CD4-positive, alpha-beta T cell treated with Interleukin-10 for 1 hour (primary cell): ENCODE results near the gene VAV2.

Experiments used
- DNase-seq: peaks from one replicate; pipeline ENCODE4 v3.0.0-alpha.2; 2020

Gene VAV2

DNA sequence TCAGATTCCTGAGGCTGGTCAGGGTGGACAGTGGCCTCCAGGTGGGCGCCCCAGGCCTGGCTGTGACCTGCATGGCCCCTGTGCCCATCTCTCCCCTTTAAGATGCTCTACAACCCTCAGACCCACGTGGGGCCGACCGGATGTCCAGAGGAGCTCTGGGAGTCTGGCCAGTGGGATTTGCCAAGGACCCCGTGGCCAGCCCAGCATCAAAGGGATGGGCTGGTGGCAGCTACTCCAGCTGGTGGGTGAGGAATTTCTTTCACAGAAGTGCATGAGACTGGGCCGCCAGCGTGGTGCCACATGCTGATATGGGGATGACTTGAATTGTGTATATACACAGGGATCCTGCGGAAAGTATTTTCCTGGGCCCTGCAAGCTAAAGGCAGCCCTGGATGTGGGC, 159.2 kb downstream of the VAV2 start:
- DNase-seq = no peak

DNA sequence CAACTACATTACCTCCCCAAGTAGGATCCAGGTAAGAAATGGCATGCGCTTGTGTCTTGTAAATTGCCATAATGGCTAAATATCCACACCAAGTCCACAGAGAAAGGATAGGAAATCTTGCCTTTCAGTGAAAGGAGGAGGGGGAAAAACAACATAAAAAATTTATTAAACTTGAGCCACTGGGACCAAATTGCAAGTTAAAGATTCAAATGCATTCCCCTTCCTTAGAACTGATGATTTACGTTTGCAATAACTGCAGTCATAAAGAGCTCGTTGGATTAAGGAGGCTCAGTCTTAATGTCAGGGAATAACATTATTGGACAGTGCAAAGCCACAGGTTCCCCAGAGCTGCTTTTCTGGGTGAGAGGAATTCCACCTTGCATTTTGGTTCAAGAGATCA, 161.4 kb downstream of the VAV2 start:
- DNase-seq = no peak

DNA sequence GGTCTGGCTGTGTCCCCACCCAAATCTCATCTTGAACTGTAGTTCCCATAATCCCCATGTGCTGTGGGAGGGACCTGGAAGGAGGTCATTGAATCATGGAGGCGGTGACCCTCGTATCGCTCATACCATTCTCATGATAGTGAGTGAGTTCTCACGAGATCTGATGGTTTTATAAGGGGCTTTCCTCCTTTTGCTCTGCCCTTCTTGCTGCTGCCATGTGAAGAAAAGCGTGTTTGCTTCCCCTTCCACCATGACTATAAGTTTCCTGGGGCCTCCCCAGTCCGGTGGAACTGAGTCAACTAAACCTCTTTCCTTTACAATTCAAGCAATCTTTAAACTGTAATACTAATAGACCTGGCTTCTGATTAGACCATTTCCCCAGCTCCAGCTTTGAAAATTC, 161.8 kb downstream of the VAV2 start:
- DNase-seq = no peak

DNA sequence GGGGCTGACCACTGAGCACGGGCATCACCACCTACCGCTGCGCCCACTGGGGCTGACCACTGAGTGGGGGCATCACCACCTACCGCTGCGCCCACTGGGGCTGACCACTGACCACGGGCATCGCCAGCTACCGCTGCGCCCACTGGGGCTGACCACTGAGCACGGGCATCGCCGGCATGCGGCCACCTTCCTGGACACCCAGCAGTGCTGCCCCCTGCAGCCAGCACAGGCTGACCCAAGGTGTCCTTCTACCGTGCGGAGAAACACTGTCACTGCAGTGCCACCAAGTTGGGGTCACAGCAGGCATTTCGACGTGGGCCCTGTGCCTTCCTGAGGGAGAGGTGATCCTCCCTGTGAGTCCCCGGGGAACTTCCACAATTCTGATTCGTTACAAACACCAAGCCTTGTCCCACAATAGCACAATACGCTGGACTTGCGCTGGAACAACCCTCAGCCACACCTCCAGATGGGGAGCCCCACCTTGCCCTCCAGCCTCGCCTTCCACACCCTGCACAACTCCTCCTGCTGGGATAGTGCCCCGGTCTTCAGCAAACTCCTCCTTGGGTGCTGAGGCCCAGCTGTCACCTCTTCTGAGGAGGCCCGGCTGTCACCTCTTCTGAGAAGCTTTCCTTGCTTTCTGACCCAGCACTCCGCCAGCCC, 163.7 kb downstream of the VAV2 start:
- no peak for DNase-seq

DNA sequence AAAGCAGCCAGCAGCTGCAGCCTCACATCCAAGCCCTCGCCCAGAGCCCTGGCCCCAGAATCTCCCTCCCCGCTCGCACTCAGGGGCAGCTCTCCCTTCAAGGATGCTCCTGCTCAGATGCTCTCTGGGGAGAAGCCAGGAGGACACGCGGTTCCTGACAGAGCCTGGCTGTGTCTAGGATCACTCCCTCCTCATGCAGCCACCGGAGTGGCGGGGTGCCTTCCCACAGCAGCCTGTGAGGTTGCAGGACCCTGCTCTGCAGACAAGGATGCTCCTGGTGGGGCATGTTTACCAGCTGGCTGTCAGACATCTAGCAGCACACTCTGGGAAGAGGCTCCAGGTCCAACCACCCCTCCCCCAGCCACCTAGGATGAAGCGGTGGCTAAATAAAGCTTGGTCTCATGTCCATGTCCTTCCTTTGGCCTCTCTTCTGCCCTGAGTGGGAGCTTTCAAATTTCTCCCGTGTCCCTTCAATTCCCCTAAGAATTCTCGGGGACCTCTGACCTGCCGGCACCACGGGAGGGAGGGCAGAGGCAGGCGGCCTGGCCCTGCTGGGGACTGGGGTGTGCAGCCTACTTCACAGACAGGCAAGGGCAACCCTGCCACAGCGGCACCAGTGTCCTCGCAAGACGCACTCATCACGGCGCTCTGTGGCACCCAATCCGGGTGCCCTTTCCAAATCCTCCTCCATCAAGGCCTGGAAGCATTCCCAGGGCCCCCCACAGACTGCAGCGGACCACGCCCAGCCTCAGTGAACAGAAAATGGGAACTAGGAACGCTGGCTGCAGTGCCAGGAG, 165.6 kb downstream of the VAV2 start:
- DNase-seq = no peak

DNA sequence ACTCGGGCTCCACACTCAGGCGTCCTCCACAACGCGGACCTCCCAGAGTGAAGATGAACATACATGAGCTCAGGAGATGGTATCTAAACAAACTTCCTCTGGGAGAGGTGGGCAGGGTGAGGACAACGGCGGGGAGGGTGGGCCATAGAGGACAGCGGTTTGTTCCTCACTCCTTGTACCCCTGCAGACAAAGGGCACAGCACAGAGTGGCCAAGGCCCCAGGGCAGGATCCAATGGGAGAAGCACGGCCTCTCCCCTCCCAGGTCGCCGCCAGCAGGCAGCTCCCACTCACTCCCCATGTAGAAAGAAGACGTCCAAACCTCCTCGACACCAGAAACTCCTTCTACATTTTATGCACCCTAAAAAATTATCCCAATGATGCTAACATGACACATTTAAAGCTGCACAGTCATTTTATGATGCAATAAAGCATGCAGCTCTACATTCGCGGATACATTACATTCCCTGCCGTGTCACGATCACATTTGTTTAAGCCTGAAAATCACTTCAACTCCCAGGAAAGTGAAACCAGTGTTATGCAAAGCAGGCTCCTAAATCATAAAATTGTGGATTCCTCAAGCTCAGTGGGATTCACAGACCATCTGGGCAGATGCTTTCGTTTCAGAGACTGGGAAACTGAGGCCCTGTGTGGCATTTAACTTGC, 166.4 kb downstream of the VAV2 start:
- DNase-seq = no peak

DNA sequence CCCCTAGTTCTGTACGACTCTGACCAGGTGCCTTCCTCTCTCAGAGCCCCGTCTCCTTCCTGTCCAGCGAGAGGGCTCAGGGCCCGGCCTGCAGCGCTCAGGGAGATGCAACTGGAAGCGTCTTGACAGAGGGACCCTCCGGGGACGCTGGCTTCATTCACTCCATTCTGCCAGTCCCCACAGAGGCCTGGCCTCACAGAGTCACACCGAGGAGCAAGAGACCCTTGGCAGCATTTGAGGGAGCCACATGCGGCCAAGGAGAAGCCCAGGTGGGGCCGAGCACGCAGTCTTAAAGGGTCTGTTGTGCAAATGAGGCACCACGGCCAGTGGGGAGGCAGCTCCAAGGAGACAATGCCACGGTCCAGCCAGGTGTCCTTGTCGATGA, 167.3 kb downstream of the VAV2 start:
- DNase-seq = no peak

DNA sequence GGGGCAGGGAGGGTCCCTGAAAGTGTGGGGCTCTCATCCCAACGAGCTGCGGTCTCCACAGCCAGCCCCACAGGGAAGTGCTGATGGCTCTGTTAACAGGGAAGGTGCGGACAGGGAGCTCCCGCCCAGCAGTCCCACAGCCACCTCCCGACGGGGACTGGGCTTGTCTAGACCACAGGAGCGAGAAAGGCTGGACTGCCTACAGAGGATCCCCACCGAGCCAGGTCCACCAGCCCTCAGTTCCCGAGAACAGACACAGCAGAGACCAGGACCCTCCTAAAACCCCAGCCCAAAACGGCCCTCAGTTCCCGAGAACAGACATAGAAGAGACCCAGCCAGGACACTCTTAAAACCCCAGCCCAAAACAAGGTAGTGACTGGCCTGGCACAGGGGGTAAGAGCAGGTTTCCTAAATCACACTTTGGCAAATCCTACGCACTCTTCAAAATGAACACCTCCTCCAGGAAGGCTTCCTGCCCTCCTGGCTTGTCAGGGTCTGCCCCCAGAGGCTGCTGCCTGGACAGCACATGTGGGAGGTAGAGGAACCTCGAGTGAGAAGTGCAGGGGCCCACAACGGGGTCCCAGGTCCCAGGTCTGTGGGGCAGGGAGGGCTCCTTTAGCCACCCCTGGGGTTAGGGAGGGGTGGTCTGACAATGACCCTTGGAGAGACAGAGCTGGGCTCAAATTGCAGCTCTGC, 167.9 kb downstream of the VAV2 start:
- DNase-seq = no peak

DNA sequence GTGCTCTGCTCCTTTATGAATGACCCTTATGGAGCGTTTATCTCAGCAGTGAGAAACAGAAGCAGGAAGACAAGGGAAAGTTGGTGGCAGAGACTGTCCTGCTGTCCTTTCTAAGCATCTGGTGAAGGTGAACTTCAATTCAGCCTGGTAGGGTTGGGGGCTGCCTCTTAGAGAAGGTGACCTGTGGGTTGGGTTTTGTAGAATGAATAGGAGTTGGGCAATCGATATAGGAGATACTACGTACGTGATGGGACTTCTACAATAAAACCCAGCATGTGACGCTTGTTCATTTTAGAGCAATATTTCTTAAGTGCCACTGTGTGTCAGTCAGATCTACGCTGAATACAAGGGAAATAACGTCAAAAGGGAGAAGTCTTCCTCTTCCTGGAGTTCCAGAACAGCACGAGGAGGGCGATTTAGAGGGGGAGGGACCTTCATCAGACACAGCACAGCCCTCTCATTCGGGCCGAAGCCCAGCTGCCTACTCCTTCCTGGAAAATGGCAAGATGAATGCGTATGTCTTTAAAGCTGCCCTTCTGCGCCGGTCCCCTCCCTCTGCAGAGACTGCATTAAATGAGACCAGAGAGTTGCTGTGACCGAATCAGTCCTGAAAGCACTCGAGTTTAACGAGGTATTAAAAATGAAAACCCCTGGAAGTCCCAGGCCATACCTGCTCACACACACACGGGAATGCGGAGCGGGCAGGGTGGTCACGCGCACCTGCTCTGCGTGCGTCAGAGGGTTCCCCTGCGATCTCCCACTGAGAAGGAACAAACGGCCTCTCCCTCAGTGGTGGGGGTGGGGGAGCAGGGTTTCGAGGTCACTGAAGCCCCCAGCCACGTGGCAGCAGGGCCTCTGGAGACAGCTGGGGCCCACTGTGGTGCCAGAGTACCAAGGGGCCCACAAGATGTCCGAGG, 168.7 kb downstream of the VAV2 start:
- DNase-seq = no peak

DNA sequence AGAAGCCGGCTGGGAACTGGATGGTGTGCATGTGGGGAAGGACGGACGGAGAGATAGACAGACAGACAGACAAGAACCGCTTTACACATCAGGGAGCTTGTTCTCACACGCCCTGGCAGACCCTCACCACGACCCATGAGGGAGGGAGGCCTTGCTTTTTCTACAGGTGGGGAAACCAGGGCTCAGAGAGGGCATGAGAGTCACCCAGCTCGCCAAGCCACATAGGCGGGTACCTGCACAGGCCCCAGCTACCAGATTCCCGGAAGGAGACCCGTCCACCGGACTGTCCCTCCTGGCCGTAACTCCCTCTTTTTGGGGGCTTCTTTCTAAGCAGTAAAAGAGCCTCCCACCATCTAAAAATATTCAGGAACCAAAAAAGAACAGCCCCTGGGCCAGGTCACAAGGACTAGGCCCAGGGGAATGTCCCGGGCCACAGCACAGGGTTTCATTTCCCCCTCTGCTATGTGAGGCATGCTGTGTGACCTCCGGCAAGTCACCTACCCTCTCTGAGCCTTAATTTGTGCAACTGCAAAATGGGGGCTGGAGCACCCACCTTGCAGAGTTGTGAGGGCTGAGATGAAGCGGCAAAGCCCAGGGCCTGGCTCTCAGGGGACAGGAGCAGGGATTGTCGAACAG, 169.6 kb downstream of the VAV2 start:
- DNase-seq = no peak

DNA sequence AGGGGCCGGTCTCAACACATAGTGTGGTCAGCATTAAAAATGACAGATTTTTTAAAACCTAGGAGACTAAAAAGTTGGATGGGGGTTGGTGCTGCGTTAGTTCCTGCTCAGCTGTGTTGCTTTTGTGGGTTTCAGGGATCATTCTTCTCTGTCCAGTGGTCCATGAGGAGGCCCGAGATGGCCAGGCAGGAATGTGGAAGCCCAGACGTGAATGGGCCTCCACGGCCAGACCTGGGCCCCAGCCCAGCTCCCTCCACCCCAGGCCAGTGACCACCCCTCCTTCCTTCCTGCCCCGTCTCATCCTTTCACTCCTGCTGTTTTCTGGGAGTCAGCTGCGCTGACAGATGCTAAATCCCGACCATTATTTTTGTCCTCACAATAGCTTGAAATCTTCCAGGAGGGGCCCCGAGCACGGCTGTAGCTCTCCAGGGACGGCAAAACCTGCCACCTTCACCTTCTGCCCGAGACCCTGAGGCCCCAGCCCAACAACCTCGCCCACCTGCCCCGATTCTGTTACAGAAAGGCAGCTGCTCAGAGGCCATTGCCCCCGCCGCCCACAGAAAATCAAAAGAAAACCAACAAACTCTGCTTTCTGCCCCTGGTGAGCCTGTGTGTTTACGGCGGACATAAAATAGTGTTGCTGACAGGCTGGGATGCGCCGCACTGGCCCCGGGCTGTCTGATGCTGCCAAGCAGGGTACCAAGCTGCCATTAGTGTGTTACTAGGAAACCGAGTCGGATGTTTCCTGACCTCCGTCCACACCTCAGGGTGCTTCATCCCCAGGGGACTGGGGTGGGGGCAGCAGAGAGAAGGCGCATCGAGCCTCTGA, 170.3 kb downstream of the VAV2 start:
- no peak for DNase-seq

DNA sequence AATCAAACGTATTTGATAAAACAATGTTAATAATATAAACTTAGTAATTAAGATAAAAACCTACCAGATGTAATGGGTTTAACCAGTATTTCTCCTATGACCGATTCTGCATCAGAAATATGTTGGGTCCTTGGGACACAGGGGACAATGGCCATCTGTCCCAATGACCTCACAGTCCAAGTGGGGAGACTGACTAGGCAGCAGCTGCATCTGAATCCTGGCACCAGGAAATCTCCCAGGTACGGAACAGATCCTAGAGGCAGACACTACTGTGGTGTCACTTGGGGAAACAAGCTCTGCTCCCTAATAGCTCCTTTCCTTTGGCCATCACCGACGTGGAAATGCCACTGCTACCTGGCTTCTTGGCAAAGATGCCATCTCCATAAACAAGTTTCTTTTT, 172.2 kb downstream of the VAV2 start:
- no peak for DNase-seq

DNA sequence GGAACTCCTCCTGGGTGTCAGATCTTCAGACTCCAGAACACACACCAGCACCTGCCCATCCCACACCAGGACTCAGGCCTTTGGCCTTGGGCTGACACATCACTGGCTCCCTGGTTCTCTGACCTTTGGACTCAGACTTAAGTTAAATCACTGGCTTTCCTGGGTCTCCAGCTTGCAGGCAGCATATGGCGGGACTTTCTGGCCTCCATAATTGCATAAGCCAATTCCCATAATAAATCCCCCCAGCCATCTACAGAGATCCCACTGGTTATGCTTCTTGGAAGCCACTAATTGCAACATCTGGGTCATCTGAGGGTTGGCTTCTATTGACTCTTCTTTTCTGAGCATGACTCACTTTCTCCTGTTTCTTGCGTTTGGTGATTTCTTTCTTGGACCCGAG, 173.7 kb downstream of the VAV2 start:
- DNase-seq = no peak

DNA sequence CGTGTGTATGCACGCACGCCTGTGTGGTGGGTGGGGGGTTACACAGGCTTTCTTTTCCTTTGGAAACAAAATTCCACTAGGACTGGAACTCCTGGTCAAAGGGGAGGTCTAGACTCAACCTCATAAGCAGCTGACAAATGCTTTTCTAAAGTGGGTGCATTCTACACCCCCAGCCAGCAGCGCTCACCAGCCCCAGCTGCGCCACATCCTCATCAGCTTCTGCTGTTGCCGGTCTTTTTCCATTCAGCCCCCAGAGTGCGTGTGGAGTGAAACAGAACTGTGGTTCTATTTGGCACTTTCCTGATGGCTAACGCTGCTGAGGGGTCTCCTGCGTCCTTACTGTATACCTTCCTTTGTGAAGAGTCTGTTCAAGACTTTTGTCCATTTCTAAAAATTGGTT, 176.3 kb downstream of the VAV2 start:
- DNase-seq = no peak

DNA sequence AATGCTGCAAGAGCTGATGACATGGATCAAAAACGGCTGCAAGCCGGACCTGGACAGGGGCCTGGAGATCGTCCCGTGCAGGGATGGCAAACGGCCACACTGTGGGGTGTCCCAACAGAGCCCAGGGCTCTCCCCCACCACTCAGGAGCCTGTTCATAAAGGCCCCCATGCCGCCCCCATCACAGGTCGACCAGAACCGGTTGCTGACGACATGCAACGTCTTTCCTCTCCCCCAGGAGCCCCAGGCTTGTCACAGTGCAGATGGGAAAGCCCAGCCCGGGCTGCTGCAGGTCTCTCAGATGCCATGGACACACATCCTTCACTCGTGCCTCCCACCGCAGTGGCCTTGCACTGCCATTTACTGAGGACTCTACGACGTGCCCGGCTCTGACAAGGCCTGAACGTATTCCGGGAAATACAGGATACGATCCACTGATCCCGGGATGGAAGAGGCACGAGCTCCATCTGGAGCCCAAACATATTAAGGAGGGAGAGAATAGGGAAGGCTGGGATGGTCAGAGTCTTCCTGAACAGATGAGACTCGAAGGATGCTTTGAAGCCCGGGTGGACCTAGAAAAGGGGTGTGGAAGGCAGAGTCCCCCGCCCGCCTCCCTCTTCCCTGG, 177.4 kb downstream of the VAV2 start:
- no peak for DNase-seq

DNA sequence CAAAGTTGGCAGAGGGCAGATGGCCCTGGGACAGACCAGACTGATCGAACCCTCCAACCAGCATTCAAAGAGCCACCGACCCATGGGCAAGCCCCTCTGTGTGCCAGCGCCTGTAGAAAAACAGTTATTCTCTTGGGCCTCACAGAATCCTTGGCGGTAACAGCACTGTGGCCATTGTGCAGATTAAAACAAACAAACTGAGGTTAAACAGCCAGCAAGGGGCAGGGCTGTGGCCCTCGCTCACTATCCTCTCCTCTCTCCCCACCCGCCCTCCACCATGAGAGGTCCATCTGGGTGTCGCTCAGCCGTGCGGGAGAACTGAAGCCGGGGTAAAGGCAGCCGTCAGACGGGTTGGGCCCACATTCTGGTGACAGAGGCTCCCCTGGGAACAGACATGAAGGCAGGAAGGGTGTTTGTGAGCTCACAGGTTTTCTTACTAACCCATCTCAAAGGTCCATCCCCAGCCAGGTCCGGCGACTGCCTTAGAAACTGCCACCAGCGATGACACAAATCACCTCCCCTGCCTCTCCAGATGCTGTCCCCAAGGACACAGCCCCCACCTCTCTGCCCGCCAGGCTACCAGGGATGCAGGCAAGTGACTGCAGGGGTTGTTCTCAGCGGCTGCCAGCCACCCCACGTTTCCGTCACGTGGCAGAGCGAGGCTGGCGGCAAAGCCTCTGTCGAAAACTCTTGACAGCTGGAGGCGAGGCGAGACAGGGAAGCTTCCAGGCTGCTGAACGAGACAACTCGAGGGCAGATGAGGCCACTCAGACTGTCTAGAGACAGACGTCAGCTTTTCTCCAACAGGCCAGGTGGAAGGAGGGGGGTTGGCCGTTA, 178.2 kb downstream of the VAV2 start:
- DNase-seq = no peak

DNA sequence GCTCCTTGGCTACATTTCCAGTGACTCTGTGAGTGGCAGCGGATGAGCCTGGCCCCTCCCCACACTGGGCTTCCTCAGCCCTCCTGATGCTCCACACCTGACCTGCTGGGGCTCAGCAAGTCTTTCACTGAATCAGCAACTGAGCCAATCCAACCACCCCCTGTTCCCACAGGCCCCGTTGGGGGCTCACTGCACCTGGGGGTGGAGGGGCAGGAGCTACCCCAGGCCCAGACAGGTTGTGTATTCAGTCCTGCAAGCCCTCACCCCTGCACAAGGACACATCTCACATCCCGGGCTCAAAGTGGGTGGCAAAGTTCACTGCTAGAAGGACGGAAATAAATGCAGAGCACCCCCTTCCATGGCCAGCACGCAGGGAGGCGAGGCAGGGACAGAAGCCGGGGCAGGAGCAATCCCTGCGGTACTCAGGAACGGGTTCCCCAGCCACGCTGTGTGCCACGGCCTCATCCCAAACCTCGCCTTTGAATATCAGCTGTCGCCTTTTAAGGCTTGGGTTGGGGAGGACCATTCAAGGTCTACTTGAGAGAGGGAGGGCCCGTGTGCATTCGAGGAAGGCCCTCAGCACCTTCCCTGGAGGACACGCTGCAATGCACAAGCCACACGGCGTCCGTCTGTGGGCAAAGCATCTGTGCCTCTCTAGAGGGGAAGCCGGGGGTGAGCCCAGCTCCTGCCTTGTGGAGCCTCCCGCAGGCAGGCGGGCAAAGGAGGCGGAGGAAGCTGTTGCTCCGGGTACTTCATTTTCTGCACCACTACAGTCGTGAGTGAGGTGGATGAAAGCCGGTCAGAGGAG, 179.0 kb downstream of the VAV2 start:
- no peak for DNase-seq

DNA sequence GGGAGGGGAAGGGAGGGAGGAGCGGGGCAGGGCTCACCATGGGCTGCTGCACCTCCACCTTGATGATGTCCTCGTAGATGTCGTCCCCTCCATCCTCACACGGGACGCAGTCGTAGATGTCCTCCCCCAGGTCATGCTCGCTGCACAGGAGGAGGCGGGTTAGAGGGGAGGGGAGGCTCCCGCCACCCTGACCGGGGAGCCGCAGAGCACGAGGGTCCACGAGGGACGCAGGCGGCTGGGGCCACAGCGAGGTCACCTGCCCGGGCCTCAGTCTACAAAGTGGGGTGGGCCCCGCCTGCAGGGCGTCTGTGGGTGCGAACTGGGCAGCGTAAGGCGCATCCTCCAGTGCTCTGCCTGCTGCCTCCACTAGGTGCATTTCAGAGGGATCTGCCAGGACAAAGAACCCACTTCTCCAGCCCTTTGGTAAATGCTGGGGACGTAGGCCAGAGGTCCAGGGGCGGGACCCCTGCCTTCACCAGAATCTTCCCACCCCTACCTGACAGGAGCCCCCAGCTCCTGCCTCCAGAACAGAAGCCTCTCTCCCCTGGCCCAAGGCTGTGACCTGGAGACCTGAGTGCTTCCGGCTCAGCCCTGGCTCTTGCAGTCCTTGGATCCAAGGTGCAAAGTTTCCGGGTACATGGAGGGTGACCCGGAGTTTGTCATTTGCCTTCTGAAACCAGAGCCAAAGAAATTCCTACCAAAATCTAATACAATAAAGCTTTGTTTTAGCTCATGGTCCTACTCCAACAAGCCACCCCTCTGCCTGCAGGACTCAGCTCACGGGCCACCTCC, 179.9 kb downstream of the VAV2 start:
- DNase-seq = no peak
